ENCODE results near the gene SHISA3.

Gene SHISA3

DNA sequence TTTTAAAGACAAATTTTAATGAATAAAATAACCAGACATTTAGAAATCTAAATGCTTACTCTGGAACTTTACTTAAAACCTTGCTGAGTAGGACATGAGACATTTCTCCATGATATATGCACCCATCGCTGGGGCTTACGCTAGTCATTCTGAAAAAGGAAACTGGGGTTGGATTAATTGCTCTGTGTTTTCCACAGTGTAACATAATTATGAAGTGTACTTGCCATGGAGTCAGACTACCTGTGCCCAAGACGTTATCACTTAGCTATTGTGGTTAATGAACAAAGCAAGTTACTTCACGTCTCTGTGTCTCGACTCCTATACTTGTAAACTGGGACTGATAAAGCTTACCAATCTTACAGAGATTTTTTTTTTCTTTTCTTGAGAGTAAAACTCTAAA, 47.8 kb downstream of the SHISA3 start:
- DNase-seq (ENCODE audit: low spot score): no peak

DNA sequence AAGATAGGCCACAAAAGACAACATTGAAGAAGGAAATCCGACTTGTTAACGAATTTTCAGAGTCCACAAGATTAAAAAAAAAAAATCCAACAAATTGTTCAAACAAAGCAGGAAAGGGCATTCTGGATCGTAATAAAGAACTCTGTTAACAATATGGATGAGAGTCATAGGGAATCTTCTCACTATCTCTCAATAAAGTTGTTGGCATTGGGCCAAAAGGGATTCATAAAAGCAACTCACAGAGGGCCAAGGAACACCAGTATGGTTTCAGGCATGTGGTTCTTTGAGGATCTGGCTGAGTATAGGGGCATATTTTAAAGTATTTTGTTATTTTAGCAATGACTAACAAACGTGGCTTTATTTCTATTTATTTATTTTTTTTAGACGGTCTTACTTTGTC, 49.5 kb downstream of the SHISA3 start:
- DNase-seq (ENCODE audit: low spot score): no peak
